Astrocyte of the hippocampus (primary cell): ENCODE data around the gene TC2N.
"Not testable (repeated sequence)": the region's sequence is repeated elsewhere in the genome, so short reads cannot be mapped to it uniquely, and the experiment has no call there.

ENCODE experiments used
- DNase-seq: peaks from one replicate; pipeline ENCODE4 v3.0.0; 2011; ENCODE audit warnings: low read depth, low spot score

Gene TC2N

DNA sequence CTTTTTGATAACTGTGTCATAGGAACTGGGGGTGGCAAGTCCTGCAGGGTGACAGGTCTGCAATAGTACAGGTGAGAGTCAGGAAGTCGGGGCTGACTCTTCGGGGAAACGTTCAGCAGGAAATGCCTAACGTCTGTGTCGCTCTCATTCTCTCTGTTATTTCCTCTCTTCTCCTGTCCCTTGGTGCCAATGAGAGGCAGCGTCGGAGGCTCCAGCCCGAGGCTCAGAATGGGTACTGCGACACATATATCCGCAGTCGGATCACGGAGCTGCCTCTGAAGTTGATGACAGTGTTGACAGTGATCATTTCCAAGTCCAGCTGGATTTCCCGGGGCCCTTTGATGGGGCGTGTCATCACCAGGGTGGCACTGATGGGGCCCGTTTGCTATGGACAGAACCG is 2.7 kb upstream of the TC2N start:
- no peak for DNase-seq

DNA sequence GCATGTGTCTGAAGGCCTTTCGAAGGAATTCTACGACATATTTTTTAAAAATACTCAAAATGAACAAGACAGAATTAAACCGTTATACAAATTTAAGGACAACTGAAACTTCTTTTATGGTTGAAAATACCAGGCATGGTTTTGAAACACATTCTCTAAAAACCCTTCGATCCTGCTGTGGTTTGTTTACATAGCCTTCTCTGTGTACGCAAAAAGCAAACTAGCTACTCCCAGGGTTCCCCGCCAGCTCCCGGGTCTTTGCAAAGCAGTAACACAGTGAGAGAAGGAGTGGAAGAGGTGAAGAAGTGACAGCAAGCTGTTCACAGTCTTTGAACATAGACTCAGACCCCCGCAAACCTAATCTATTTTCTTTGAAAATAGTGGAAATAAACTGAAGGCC is 2.2 kb upstream of the TC2N start:
- peak; percentile 55 for DNase-seq

- no peak for DNase-seq
Observed at GRCh38 chr14:91866511-91867295, 633 bp downstream of the TC2N start.

DNA sequence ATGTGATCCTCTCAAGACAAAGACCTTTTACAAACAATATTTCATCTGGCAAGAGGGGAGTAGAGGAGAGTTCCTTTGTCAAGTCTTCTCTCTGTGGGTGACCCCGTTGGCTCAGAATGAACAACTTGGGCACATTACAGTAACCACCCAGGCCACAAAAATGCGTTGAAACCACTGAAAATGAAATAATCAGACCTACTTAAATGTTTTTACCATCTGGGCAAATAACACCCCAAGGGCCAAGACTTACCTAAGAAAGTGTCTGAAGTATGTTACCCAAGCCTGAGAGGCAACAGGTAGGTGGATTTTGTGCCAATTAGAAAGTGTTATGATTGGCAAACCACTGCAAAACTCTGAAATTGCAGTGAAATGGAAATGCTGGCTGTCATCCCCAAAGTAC is 1.3 kb downstream of the TC2N start:
- DNase-seq = peak; percentile 86

GRCh38 chr14:91862417-91862816 is 4.9 kb downstream of the TC2N start:
- DNase-seq = no peak

DNA sequence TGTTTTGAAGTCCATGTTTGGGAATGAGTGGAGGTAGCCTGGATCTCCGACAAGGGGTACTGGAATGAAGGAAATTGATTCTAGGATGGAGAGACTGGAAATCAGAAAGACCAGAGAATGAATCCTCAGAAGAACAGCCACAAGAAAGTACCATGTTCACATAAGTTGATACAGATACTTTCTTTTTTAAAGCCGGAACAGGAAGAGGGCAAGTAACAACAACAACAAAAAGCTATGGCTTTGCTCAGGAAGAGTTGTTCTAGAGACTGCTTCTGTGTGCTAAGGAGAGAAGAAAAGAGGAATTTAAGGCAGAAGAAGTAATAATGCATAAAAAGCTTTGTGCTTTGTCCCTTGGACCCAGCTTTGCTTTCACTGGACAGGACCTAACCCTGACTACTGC is 6.2 kb downstream of the TC2N start:
- DNase-seq = no peak

- no peak for DNase-seq
Observed at GRCh38 chr14:91860238-91860637, 7.1 kb downstream of the TC2N start.

DNA sequence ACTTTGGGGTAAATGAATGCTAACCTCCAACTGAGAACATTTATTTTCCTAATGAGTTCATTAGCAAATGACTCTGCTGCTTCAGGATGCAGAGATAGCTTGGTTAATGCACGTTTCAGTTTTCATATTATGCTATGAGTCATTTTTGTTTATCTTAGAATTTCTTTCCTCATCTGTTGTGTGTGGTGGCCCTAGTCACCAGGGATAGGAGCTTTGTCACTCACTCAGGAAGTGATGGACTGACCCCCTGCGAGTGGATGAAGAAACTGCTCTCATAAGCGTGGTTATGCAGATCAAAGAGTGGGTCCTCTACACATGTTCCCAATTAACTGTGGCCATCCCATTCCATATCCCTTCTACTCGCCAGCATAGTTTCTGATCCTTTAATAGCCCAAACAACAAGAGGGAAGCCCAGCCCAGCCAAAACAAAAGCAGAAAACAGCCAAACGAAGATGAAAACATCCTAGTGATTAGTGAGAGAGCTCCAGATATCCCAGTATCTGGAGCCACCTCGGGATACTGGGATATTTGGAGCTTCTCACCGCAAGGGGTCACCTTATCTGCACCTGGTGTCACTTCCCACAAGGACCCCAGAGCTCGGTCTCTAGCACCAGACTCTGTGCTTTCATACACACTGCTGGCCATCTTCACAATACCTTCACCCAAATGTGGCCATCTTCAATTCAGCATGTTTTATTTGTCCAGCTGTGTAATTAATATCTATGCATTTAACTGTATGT is 8.6 kb downstream of the TC2N start:
- DNase-seq = peak; percentile 17

GRCh38 chr14:91857614-91858013 is 9.7 kb downstream of the TC2N start:
- DNase-seq = no peak

DNA sequence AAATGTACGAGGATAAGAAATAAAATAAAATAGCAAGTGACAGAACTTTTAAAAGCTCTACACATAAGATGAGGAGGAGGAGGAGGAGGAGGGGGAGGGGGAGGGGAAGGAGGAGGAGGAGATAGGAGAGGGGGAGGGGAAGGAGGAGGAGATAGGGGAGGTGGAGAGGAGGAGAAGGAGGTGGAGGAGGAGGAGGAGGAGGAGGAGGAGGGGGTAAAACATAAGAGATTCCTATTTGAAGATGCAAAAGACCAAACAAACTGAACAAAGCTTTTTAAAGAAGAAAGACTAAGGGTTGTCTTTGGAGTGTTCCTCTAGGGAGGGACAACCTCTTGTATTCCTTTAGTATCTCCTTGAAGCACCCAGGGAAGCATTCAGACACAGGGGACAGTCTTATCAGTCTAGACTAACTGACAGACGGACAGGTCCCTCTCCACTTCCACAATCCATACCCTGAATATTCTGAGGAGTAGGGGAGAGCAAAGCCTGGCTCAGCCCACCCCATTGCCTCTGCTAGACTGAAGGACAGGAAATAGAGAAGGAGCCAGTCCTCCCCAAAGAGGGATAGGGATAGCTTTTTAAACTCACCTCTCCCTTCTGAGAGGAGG is 12.9 kb downstream of the TC2N start:
- DNase-seq = no peak

GRCh38 chr14:91851563-91851962 is 15.8 kb downstream of the TC2N start:
- no peak for DNase-seq

DNA sequence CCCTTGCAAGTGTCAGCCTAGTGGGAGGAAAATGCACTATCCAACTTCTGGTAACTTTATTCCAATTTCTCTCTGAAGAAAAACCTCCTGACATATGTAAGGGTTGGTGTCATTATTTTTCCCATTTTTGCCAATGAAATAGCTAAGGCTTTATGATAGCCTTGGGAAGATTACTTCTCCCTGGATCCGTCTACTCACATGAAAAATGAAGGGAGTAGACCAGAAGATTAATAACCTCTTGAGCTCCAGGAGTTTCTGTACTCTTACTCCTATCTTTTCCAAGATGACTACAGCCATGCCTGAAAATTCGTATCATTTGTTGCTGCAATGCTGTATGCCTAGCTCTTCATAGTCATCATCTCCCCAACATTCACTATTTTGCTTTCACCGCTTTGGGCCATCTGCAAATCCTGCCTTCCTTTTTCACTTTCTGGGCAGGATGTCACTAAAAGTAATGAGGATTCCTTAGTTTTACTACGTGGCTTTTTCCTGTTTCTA is 18.8 kb downstream of the TC2N start:
- DNase-seq = no peak

DNA sequence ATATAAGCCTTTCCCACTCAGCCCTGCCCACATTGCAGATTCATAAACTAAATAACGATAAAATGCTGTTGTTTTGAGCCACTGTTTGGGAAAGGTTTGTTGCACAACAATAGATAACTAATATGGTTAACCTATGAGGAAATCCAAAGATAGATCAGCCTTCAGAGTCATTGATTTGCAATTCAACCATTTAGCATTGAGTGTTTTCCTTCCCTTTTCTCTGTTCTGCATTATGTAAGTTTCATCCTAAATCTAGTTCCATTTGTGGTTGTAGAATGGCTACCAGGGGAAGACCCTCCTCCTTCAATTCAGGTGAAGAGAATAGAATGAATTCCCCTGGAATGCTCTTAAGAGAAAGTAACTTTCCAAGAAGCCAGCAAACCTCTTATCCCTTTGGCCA is 19.6 kb downstream of the TC2N start:
- DNase-seq = no peak

DNA sequence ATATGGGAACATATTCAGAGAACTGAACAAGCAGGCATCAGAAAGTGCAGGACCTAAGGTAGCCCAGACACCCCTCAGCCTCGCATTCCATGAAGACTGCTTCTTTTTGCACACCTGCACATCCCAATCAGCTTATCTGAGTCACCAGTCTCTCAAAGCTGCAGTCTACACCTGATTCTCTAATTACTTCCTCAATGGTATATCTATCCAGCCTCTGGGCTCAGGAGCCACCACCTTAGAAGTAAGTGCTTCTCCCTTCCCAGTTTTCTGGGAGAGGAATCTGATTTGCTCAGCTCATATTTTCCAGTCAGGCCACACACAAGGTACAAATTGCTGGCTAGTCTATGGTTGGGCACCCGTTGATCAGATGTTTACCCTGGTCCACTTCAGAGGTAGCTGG is 21.7 kb downstream of the TC2N start:
- no peak for DNase-seq

DNA sequence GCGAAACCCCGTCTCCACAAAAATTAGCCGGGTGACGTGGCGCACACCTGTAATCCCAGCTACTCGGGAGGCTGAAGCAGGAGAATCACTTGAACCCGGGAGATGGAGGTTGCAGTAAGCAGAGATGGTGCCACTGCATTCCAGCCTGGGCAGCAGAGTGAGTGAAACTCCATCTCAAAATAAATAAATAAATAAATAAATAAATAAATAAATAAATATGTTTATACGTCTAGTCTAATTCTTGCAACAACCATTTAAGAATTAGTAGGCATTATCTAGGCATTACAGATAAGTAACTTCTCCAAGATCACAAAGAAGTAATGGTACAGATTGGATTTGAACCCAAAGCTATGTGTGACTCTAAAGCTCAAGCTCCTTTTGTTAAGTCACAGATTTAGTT is 22.3 kb downstream of the TC2N start:
- not testable (repeated sequence) for DNase-seq

- no peak for DNase-seq
Observed at GRCh38 chr14:91844029-91844428, 23.3 kb downstream of the TC2N start.

DNA sequence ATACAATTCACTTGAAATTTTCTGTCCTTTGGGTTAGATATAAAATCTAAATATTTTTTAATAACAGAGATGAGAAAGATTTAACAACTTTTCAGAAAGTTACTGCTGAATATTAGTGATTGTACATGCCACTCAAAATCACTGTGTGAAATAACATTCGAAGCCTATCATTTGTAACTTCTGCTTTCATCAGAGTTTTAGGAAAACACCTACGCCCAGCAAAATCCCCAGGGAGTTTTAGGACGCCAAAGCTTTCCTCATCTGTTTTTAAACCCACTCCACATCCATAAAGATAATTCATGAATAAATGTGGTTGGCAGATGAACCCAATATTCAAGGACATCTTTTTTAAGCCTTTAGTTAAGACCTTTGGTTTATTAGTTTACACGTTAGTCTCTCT is 23.9 kb downstream of the TC2N start:
- DNase-seq = no peak

DNA sequence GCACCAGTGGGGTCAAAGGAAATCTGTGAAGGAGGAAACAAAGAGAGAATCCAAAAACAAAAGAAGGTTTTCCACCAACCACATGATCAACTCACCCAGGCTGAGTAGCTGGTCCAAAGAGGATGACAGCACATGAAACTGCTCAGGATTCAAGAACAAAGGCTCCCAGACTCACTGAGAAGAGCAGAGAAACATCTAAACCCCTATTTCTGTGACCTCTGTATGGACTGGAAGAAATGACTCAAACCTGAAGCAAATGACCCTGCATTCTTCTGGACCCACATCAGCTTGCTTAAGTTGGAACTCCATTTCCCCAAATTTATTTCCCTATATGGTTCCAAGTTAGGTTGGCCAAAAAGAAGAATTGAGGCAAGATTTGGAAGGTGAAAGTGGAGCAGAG is 26.3 kb downstream of the TC2N start:
- no peak for DNase-seq

DNA sequence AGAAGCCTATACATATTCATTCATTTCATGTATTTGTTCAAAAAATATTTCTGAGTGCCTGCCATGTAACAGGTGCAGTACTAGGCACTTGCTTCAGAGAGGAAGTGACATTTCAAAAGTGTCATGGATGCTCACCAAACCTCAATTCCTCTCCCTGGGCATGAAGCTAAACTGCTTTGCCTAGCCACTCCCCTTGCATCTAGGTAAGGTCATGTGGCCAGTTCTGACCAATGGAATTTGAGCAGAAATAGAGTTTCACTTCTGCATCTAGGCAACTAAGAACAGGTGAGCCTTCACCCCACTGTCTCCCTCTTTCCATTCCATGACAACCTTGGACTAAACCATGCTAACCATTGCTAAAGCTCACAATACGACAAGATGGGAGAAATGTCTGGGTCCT is 27.6 kb downstream of the TC2N start:
- DNase-seq = no peak

GRCh38 chr14:91837076-91837475 is 30.3 kb downstream of the TC2N start:
- DNase-seq = no peak

DNA sequence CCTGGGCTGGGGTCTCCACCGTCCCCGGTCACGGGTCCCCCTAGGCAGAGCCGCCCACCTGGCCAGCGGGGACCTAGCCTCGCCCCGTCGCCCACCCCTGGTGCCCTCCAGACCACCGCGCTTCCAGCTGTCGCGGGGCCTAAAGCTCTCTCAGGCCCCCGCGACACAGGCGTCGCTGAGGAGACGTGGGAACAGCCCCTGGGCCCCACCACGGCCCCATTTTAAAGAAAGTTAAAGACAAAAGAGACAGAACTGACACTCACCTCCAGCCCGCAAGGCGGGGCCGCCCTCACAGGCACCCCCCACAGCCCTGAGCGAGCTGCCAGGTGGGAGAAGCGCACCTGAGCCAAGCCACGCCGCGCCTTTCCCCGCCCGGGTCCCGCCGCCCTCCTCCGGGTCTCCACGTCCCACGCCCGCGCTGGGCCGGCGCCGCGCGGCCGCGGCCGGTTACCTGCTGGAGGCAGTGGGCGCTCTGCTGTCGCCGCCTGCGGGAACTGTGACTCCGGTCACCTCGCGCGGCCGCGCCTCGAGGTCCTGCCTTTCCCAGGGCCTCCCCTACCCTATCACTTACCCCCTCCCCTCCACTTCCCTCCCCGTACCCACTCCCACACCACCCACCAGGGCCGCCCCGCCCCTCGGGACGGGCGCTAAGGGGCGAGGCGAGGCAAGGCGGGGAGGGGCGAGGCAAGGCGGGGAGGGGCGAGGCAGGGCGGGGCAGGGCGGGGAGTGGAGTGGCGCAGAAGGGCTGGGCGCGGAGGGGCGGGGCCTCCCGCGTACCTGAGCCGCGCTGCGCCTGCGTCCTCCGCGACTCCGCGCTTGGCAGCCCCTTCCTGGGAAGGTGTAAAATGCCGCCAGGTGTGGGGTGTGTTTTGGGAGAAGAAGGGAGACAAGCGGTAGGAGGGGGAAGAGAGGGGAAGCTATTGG is 31.2 kb downstream of the TC2N start:
- DNase-seq = peak; percentile 75
